GM12875 (cell line): ENCODE measurements around the gene MAP3K19.
A peak's percentile ranks its signal among the peaks of the same experiment; 100 is the strongest.
"Not testable (repeated sequence)": the region's sequence is repeated elsewhere in the genome, so short reads cannot be mapped to it uniquely, and the experiment has no call there.

Source experiments
- H3K4me3 ChIP-seq: one replicate; pipeline ENCODE4 v1.5.1; 2011; ENCODE audit warnings: low read depth, low read length, control low read depth
- TF ChIP-seq, protein P1 (sequence below): IDR thresholded peaks from 2 replicates; pipeline ENCODE4 v1.5.1; 2011; ENCODE audit warnings: low read depth, mild to moderate bottlenecking, control low read depth, inconsistent platforms, low read length, moderate library complexity, borderline replicate concordance; ENCODE audit not compliant: insufficient read depth

Gene MAP3K19

DNA sequence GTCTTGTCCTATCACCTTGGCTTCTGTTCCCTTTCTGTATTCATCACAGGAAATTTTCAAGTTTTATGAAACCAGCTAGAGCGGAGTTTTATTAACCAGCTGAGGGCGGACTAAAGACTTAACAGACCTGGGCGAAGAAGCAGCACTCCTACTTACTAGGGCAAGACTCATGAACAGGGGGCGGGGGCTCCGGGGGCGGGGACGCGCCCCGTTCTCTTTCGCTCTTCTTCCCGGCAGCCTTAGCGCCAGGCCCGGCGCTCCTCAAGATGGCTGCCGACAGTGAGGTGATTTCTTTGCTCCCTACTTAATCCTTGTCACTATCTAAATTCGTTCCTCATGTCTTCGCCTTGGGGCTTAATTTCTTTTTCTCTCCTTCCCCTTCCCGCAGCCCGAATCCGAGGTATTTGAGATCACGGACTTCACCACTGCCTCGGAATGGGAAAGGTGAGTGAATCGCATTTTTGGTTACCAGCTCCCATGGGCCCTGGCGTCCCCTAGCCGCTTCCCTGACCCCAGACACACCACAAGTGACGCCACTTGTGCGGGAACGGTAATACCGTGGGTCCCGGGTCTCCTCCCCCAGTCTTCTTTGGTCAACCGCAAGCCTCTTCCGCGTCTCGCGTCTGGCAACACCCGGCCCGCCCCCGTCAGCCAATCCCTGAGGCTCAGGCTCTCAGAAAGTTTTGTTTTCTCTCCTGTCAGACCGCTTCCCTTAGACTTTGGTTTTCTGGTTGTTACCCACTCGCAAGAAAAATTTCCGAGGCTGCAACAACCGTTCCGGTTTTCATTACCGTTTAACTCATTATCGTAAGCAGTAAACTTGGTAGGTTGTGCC lies 5.0 kb upstream of the MAP3K19 start, which contains the start of gene RAB3GAP1:
TSS of gene RAB3GAP1 (plus strand) at position 251 of the 835 bp plus-strand sequence. CDS start at position 267, 16 bp downstream.
- TF ChIP-seq, protein P1, sequence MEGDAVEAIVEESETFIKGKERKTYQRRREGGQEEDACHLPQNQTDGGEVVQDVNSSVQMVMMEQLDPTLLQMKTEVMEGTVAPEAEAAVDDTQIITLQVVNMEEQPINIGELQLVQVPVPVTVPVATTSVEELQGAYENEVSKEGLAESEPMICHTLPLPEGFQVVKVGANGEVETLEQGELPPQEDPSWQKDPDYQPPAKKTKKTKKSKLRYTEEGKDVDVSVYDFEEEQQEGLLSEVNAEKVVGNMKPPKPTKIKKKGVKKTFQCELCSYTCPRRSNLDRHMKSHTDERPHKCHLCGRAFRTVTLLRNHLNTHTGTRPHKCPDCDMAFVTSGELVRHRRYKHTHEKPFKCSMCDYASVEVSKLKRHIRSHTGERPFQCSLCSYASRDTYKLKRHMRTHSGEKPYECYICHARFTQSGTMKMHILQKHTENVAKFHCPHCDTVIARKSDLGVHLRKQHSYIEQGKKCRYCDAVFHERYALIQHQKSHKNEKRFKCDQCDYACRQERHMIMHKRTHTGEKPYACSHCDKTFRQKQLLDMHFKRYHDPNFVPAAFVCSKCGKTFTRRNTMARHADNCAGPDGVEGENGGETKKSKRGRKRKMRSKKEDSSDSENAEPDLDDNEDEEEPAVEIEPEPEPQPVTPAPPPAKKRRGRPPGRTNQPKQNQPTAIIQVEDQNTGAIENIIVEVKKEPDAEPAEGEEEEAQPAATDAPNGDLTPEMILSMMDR, result no peak
- H3K4me3 ChIP-seq, result peak within 1 kb of the TSS; percentile 72

DNA sequence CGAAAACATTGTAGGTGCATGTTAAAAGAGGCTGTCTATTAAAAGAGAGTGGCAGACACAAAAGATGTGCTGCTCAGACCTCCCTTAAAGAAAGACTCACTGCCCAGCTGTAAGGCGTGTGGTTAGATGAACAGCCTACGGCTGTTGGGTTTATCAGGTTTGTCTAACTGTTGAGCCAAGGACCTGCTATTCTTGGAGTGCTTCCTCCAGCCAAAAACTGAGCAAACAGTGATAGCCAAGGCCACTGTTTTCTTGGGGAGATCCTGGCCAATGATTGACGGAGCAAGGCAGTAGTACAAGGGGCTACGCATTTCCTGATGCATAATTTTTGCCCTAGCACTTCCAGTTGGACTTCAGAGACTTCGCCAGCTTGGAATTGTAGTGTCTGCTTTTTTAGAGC lies 3.4 kb upstream of the MAP3K19 start:
- TF ChIP-seq, protein P1, result no peak
- no peak overlapping the region for H3K4me3 ChIP-seq

DNA sequence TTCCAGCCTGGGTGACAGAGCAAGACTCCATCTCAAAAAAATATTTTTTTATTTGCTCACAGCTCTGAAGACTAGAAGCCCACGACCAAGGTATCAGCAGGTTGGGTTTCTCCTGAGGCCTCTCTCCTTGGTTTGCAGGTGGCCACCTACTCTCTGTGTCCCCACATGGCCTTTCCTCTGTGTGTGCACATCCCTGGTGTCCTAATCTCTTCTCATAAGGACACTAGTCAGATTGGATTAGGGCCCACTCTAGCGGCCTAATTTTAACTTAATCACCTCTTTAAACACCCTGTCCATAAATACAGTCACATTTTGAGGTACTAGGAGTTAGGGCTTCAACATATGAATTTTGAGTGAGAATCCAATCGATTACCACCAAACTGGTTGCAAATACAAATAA lies 2.9 kb upstream of the MAP3K19 start:
- TF ChIP-seq, protein P1, result no peak
- no peak overlapping the region for H3K4me3 ChIP-seq

DNA sequence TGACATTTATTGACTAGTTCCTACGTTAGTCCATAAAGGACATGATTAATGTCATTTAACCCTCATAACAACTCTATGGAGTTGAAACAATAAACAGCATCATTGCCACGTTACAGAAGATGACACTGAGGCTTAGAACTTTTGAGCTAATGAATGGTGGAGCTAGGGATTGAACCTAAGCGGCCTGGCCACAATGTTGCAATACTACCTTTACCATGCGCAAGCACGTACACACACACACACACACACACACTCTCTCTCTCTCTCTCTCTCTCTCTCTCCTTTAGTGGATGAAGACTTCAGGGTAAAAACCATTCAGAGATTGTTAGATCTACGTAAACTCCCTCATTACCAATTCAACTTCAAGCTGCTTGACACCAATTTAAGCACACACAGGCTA lies 875 bp upstream of the MAP3K19 start:
- TF ChIP-seq, protein P1, result no peak
- no peak overlapping the region for H3K4me3 ChIP-seq

DNA sequence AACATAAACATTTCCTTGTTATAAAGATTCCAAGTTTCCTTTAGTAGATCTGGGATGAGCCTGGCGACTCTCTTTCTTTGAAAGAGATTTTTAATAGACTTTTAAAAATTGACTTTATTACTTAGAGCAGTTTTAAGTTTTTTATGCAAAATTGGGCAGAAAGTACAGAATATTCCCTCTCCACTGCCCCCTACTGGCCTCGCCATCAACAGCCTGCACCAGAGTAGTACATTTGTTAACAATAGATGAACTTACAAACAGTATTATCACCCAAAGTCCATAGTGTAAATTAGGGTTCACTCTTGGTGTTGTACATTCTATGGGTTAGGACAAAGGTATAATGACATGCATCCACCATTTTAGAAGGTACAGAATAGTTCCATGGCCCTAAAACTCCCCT lies 3.9 kb downstream of the MAP3K19 start:
- TF ChIP-seq, protein P1, result peak; percentile 65; the same call in 1 of the 2 replicates
- H3K4me3 ChIP-seq, result no peak overlapping the region

DNA sequence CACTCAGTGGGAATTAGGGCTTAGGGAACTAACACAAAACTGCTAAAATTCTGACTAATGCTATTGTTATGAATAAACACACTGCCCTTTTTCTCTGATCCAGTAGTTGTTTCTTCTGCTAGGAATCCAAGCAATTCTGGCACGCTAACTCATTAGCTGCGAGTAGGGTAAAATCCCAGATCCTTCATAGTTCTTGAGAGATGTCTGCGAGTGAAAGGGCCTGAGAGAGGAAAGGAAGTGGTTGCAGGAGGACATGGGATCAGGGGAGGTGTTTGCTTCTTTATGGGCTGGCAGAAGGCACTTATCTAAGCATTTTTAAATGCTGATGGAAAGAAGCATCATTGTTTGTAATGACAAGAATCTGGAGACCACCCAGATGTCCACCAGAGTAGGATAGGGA lies 9.4 kb downstream of the MAP3K19 start:
- TF ChIP-seq, protein P1, result no peak
- no peak overlapping the region for H3K4me3 ChIP-seq

DNA sequence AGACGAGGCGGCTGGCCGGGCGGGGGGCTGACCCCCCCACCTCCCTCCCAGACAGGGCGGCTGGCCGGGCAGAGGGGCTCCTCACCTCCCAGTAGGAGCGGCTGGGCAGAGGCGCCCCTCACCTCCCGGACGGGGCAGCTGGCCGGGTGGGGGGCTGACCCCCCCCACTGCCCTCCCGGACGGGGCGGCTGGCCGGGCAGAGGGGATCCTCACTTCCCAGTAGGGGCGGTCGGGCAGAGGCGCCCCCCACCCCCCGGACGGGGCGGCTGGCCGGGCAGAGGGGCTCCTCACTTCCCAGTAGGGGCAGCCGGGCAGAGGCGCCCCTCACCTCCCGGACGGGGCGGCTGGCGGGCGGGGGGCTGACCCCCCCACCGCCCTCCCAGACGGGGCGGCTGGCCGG lies 14.0 kb downstream of the MAP3K19 start:
- not testable (repeated sequence) for H3K4me3 ChIP-seq
